Kidney (tissue), 14 donors: ENCODE measurements around the gene CDK5R1. TPM values are rescaled to one million over a fixed set of nuclear protein-coding genes. Genes with fewer than 3 reads are reported as not detected.

Source experiments
- DNase-seq, 5 donors: peaks; one replicate each; pipeline ENCODE4 v3.0.0-alpha.2; 2013 to 2020
- FAIRE-seq: peaks from 2 replicates; lab custom pipeline; 2012; peaks lifted over from hg19 to GRCh38; lab: Jason Lieb, UNC
- H3K27ac ChIP-seq, 2 donors: one replicate each; pipeline ENCODE4 v1.7.0; 2013; ENCODE audit warnings: low read depth in 2 of 2, low read length in 2 of 2, inconsistent platforms in 1 of 2
- H3K27me3 ChIP-seq: one replicate; pipeline ENCODE4 v1.7.1; 2013; ENCODE audit warnings: low read length, inconsistent platforms; ENCODE audit not compliant: control insufficient read depth, insufficient read depth
- H3K36me3 ChIP-seq, 3 donors: one replicate each; pipeline versions ENCODE4 v1.7.0 to v1.7.1; 2013; ENCODE audit warnings: low read length in 3 of 3, control low read depth in 1 of 3, inconsistent platforms in 1 of 3; ENCODE audit not compliant: insufficient read depth in 3 of 3, control insufficient read depth in 2 of 3
- H3K4me1 ChIP-seq, 3 donors: one replicate each; pipeline versions ENCODE4 v1.7.0 to v1.7.1; 2013; ENCODE audit warnings: low read length in 3 of 3, inconsistent platforms in 1 of 3, low read depth in 1 of 3; ENCODE audit not compliant: control insufficient read depth in 2 of 3, insufficient read depth in 2 of 3
- H3K4me3 ChIP-seq, 3 donors: one replicate each; pipeline versions ENCODE4 v1.7.0 to v1.8.1; 2013; ENCODE audit warnings: low read length in 3 of 3, control low read depth in 1 of 3, inconsistent platforms in 1 of 3
- H3K9ac ChIP-seq, 3 donors: one replicate each; pipeline versions ENCODE4 v1.7.0 to v1.7.1; 2013; ENCODE audit warnings: low read length in 3 of 3, control low read depth in 1 of 3, inconsistent platforms in 1 of 3
- H3K9me3 ChIP-seq, 3 donors: one replicate each; pipeline versions ENCODE4 v1.7.0 to v1.7.1; 2013; ENCODE audit warnings: low read length in 3 of 3, control low read depth in 1 of 3, inconsistent platforms in 1 of 3; ENCODE audit not compliant: control insufficient read depth in 2 of 3, insufficient read depth in 1 of 3
- CTCF ChIP-seq: IDR thresholded peaks from 3 replicates; pipeline ENCODE4 v1.5.1; 2012; ENCODE audit warnings: mild to moderate bottlenecking, moderate library complexity, borderline replicate concordance; ENCODE audit not compliant: insufficient read depth; ENCODE audit errors: extremely low read depth
- intact Hi-C: fragments of 100-400 bp; cut with DNase I; formaldehyde crosslinking; loops from one replicate; pipeline ENCODE4 v1.11.1; 2022
- polyA plus RNA-seq: library from polyadenylated mRNA; stranded (reverse); fragments of 350-450 nt; fragmentation: Illumina TruSeq; extraction: RNeasy Lipid Tissue Mini Kit (QIAGEN cat#74804); gene quantifications from one replicate; pipeline ENCODE4 v1.2.3, GENCODE V29; 2014; ENCODE audit warnings: low read depth, low replicate concordance; ENCODE audit not compliant: insufficient read depth
- total RNA-seq: library from RNA; stranded (reverse); fragmentation: NEBNext Ultra II Directional; extraction: Animal tissue kit (Norgen Biotek cat#: 25700); gene quantifications from one replicate; pipeline ENCODE4 v1.2.1, GENCODE V29; 2021
- donor health status: control.
- donor health status: control.
- donor health status: control.
- donor health status: control.
- donor health status: control.
- donor health status: DM: yes; HTN: yes; CAD: no.
- donor health status: Normal renal cell carcinoma (clear cell type).

The CDK5R1 gene
- total and polyA plus RNA-seq, 2 donors from 2014 or later, result 0.67 to 1.5 TPM

GRCh38 chr17:32487473-32488176 lies 832 bp downstream of the CDK5R1 start:
- FAIRE-seq, result no peak

DNA sequence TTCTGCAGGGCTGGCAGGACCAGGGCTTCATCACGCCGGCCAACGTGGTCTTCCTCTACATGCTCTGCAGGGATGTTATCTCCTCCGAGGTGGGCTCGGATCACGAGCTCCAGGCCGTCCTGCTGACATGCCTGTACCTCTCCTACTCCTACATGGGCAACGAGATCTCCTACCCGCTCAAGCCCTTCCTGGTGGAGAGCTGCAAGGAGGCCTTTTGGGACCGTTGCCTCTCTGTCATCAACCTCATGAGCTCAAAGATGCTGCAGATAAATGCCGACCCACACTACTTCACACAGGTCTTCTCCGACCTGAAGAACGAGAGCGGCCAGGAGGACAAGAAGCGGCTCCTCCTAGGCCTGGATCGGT lies 1.4 kb downstream of the CDK5R1 start:
- intact Hi-C loops, result loop anchor here (10.0 kb wide), 1 partner anchor 267 kb away; no protein-coding TSS in a partner anchor
- DNase-seq (no peak), FAIRE-seq (no peak)
- H3K9ac ChIP-seq, result no peak overlapping the region
- no peaks in the 10 kb centered on the region for H3K27me3 ChIP-seq
- no peaks in the 10 kb centered on the region for H3K36me3 ChIP-seq
- no peaks in the 10 kb centered on the region for H3K9me3 ChIP-seq
- H3K27ac ChIP-seq, result no peak overlapping the region
- no peak for TF ChIP-seq CTCF
- peaks cover 0 to 15% (median 4%) of the 10 kb centered on the region in 3 donors for H3K4me1 ChIP-seq
- no peak overlapping the region for H3K4me3 ChIP-seq

More at GRCh38 chr17:32487473-32488176, 832 bp downstream of the CDK5R1 start:
- no peaks in the 10 kb centered on the region for H3K27me3 ChIP-seq
- peak overlapping the region; percentile 10 to 73 (median 56) for H3K4me3 ChIP-seq
- no peaks in the 10 kb centered on the region for H3K36me3 ChIP-seq
- no peak overlapping the region for H3K27ac ChIP-seq
- peak; percentile 30 to 85 (median 56) for DNase-seq
- no peaks in the 10 kb centered on the region for H3K9me3 ChIP-seq
- TF ChIP-seq CTCF, result no peak
- peaks cover 0 to 15% (median 4%) of the 10 kb centered on the region in 3 donors for H3K4me1 ChIP-seq
- peak overlapping the region in 2 of 3 donors; percentile 44 to 51 for H3K9ac ChIP-seq
- intact Hi-C loops, result loop anchor here (10.0 kb wide), 1 partner anchor 267 kb away; no protein-coding TSS in a partner anchor

GRCh38 chr17:32488604-32489180 lies 1.9 kb downstream of the CDK5R1 start:
- Histone ChIP-seq H3K4me3 (no peak overlapping the region), H3K9ac (no peak overlapping the region), H3K9me3 (no peaks in the 10 kb centered on the region), H3K36me3 (no peaks in the 10 kb centered on the region), H3K4me1 (peaks cover 0 to 13% (median 4%) of the 10 kb centered on the region in 3 donors), H3K27me3 (no peaks in the 10 kb centered on the region), H3K27ac (no peak overlapping the region)
- FAIRE-seq (no peak), DNase-seq (no peak)
- no peak for TF ChIP-seq CTCF
- intact Hi-C loops, result loop anchor here (10.0 kb wide), 1 partner anchor 266 kb away; no protein-coding TSS in a partner anchor
